Coronary artery (tissue), 2 donors: ENCODE measurements around the gene GTF2I.
A peak's percentile ranks its signal among the peaks of the same experiment; 100 is the strongest.
"Not testable (repeated sequence)": the region's sequence is repeated elsewhere in the genome, so short reads cannot be mapped to it uniquely, and the experiment has no call there.

Experiments used
- DNase-seq: peaks from one replicate; pipeline ENCODE4 v3.0.0-alpha.2; 2017; ENCODE audit warnings: low spot score
- H3K27ac ChIP-seq, 2 donors: fragments of 200-600 bp; sonication (generic); one replicate each; pipeline ENCODE4 v1.5.1; 2016 to 2019
- H3K4me3 ChIP-seq: fragments of 200-600 bp; sonication (generic); 2 replicates; pipeline ENCODE4 v1.5.1; 2016; ENCODE audit warnings: mild to moderate bottlenecking, moderate library complexity
- CTCF ChIP-seq: fragments of 200-600 bp; sonication (generic); IDR thresholded peaks from one replicate; pipeline ENCODE4 v1.5.1; 2019; ENCODE audit warnings: antibody characterized with exemption

The GTF2I gene

DNA sequence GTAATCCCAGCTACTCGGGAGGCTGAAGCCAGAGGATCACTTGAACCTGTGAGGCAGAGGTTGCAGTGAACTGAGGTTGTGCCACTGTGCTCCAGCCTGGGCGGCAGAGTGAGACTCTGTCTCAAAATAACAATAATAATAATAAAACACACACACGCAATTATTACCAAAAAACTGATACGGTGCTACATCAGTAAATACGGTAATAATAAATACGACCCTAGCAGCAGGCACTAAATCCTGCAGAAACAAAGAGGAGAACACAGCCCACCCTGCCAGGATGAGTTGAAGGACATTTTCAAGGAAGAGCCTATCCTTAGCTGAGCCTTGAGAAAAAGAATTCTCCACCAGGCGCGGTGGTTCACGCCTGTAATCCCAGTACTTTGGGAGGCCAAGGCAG lies 34.4 kb upstream of the GTF2I start:
- DNase-seq: no peak
- no peak for TF ChIP-seq CTCF

GRCh38 chr7:74625446-74625845 lies 32.1 kb upstream of the GTF2I start:
- DNase-seq: no peak
- Histone ChIP-seq H3K27ac (no peak overlapping the region), H3K4me3 (no peak overlapping the region)
- TF ChIP-seq CTCF: no peak

More for the DNA sequence above, 34.4 kb upstream of the GTF2I start:
- Histone ChIP-seq H3K4me3 (no peak overlapping the region), H3K27ac (no peak overlapping the region)

DNA sequence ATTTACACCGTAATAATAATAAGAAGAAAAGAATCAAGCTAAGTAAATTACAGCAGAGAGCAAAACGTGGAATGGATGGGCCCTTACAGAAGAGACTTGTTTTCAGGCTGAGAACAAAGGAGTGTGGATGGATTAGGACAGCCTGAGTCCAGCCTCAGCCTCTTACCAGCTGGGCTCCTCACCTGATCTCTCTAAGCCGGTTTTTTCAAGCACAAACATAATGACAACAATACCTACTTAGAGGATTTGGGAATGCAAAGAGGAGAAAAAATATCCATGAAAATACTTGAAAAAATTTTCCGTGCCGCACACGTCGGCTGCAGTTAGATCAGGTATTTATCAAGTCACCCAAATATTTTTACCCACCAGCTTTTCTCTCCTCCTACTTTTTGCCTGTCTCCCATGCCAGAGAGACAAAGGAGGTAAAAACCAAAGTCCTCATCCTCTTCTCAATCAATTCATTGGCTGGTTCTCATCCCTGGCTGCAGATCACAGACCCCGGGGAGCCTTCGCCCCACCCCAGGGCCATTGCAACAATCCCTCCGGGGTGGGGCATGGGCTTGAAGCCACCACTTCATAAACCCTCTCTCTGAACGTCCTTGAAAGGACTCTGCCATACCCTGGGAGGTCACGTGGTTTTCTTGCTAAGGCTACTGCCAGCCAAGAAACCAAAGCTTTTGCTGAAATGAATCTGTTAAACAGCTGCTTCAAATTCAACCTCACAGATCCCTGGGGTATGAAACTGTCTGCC lies 29.7 kb upstream of the GTF2I start:
- Histone ChIP-seq H3K27ac (peak overlapping the region in 1 of 2 donors; percentile 1), H3K4me3 (peak overlapping the region; percentile 1)
- TF ChIP-seq CTCF: no peak
- no peak for DNase-seq

GRCh38 chr7:74632505-74632904 lies 25.0 kb upstream of the GTF2I start:
- H3K4me3 ChIP-seq: no peak overlapping the region

GRCh38 chr7:74633451-74633921 lies 24.0 kb upstream of the GTF2I start:
- Histone ChIP-seq H3K27ac (no peak overlapping the region), H3K4me3 (no peak overlapping the region)
- TF ChIP-seq CTCF: no peak
- no peak for DNase-seq

More at GRCh38 chr7:74632505-74632904, 25.0 kb upstream of the GTF2I start:
- no peak overlapping the region for H3K27ac ChIP-seq
- TF ChIP-seq CTCF: no peak
- DNase-seq: no peak

GRCh38 chr7:74637745-74638144 lies 19.8 kb upstream of the GTF2I start:
- TF ChIP-seq CTCF: no peak
- H3K27ac ChIP-seq: no peak overlapping the region
- DNase-seq: no peak
- H3K4me3 ChIP-seq: no peak overlapping the region

- DNase-seq: not testable (repeated sequence)
- peak overlapping the region; percentile 59 for H3K4me3 ChIP-seq
Observed at GRCh38 chr7:74650055-74650454, 7.5 kb upstream of the GTF2I start.

DNA sequence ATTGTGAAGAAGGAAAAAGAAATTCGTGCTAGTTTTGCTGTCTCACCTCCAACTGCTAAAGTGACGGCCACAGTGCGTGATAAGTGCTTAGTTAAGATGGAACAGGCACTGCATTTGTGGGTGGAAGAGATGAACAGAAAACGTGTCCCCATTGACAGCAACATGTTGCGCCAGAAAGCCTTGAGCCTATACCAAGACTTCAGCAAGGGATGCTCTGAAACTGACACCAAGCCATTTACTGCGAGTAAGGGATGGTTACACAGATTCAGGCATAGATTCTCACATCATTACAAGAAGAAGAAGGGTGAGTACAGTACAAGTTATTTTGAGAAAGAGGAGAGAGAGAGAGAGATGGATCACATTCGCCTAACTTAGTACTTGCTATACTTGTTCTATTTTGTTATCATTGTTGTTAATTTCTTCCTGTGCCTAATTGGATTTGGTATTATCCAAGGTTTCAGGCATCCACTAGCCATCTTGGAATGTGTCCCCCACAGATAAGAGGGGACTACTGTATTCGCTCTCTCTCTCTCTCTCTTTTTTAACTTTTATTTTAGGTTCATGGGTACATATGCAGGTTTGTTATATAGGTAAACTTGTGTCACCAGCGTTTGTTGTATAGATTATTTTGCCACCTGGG lies 6.9 kb upstream of the GTF2I start:
- H3K27ac ChIP-seq: peak overlapping the region in 1 of 2 donors; percentile 50
- not testable (repeated sequence) for DNase-seq
- peak overlapping the region; percentile 59 for H3K4me3 ChIP-seq

More at GRCh38 chr7:74650055-74650454, 7.5 kb upstream of the GTF2I start:
- H3K27ac ChIP-seq: peak overlapping the region in 1 of 2 donors; percentile 33

DNA sequence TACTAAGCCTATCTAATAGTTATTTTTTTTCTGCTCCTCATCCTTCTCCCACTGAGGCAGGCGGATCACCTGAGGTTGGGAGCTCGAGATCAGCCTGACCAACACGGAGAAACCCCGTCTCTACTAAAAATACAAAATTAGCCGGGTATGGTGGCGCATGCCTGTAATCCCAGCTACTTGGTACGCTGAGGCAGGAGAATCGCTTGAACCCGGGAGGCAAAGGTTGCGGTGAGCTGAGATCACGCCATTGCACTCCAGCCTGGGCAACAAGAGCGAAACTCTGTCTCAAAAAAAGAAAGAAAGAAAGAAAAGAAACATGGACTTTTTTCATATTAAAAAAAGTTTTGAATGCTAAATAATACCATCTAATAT lies 6.4 kb upstream of the GTF2I start:
- DNase-seq, H3K4me3 ChIP-seq, H3K27ac ChIP-seq: not testable (repeated sequence)
